Mesenteric fat pad (tissue), 1 donor: Measurements from ENCODE around the gene ATP2C2. TPM values are rescaled to one million over a fixed set of nuclear protein-coding genes. Genes with fewer than 3 reads are reported as not detected.
"Not testable (repeated sequence)": the region's sequence is repeated elsewhere in the genome, so short reads cannot be mapped to it uniquely, and the experiment has no call there.

ENCODE experiments used
- DNase-seq: peaks from one replicate; pipeline ENCODE4 v3.0.0-alpha.2; 2020; ENCODE audit warnings: low spot score
- long read RNA-seq: library from polyadenylated mRNA; unstranded; transcript quantifications from one replicate; pipeline ENCODE4 v2.0.0, GENCODE V29; 2020
- total RNA-seq: library from RNA; stranded (reverse); fragmentation: NEBNext Ultra II Directional; extraction: Animal tissue kit (Norgen Biotek cat#: 25700); gene quantifications from one replicate; pipeline ENCODE4 v1.2.1, GENCODE V29; 2021
- donor health status: DM: yes; HTN: yes; CAD: no.

The ATP2C2 gene, protein sequence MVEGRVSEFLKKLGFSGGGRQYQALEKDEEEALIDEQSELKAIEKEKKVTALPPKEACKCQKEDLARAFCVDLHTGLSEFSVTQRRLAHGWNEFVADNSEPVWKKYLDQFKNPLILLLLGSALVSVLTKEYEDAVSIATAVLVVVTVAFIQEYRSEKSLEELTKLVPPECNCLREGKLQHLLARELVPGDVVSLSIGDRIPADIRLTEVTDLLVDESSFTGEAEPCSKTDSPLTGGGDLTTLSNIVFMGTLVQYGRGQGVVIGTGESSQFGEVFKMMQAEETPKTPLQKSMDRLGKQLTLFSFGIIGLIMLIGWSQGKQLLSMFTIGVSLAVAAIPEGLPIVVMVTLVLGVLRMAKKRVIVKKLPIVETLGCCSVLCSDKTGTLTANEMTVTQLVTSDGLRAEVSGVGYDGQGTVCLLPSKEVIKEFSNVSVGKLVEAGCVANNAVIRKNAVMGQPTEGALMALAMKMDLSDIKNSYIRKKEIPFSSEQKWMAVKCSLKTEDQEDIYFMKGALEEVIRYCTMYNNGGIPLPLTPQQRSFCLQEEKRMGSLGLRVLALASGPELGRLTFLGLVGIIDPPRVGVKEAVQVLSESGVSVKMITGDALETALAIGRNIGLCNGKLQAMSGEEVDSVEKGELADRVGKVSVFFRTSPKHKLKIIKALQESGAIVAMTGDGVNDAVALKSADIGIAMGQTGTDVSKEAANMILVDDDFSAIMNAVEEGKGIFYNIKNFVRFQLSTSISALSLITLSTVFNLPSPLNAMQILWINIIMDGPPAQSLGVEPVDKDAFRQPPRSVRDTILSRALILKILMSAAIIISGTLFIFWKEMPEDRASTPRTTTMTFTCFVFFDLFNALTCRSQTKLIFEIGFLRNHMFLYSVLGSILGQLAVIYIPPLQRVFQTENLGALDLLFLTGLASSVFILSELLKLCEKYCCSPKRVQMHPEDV
- total RNA-seq: 0.67 TPM
- long read RNA-seq, partial matches to known transcripts: 0 of 3 reads
- long read RNA-seq, other reads (novel, unspliced or antisense): 3 of 3 reads

DNA sequence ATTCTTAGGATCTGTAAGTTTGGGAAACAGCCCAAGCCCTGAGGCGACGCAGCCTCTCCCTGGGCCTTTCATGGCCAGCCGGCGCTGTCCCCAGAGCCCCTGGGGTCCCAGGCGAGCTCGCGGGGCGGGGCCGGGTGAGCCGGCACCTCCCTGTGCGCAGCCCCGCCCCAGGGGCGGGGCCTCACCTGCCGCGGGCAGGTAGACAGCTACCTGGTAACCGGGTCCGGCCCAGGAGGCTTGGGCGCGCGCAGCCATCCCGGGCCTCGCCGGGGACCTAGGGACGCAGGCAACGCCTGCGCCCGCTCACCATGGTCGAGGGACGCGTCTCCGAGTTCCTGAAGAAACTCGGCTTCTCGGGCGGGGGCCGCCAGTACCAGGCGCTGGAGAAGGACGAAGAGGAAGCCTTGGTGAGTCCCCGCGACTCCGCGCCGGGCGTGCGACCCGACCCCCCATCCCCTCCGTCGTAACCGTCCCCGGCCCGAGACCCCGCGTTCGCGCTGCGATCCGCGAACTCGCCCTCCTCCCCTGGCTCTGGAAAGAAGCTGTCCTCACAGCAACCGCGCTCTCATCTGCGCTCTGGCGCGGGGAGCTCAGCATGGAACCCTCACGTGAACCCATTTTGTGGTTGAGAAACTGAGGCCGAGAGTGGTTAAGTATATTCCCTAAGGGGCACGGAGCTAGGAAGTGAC, at the start of gene ATP2C2:
Gene ATP2C2, plus strand, starts transcription at position 231 of the 689 bp plus-strand sequence. Its CDS starts 78 bp downstream, at position 309.
- no peak for DNase-seq

DNA sequence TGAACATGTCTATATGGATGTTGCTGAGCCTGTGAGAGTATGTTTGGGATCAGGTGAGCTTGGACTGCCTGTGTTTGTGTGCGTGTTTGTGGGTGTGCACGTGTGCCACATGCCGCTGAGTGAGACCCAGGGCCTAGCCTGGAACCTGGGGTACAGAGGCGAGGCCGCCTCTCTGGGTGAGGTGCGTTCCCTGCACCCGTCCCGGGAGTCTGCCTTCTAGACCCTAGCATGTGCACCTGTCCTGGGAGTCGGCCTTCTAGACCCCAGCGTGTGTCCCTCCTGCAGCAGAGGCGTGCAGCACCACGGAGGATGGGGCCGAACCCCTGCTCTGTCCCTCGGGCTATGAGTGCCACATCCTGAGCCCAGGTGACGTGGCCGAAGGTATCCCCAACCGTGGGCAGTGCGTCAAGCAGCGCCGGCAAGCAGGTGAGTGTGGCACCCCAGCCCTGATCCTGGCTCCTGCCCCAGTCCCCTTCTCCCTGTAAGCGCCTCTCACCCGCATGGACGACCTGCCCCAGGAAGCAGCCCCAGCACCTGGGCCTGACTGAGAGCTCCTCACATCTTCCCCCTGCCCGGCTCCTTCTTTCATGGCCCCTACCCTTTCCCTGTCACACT, 49.1 kb upstream of the ATP2C2 start:
- no peak for DNase-seq

DNA sequence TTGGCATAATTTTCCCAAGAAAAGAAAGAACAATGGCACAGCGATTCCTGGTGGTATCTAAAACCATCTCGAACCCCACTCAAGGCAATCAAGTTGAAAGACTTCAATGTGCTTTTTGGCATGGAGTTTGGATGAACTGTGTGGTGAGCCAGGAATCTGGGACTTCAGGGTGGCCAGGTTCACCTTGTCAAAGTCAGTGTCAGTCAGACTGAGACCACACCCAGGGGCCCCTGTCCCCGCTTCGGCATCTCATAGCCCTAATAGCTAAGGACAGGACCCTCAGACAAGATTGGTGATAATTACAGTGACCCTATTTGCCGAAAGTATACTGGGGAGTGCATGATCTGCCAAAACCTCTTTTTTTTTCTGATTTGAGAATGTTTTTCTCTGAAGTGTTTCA, 47.8 kb upstream of the ATP2C2 start:
- DNase-seq: no peak

- DNase-seq: no peak
Measured at GRCh38 chr16:84321932-84322331, 46.4 kb upstream of the ATP2C2 start.

GRCh38 chr16:84322749-84323148, 45.6 kb upstream of the ATP2C2 start:
- no peak for DNase-seq

DNA sequence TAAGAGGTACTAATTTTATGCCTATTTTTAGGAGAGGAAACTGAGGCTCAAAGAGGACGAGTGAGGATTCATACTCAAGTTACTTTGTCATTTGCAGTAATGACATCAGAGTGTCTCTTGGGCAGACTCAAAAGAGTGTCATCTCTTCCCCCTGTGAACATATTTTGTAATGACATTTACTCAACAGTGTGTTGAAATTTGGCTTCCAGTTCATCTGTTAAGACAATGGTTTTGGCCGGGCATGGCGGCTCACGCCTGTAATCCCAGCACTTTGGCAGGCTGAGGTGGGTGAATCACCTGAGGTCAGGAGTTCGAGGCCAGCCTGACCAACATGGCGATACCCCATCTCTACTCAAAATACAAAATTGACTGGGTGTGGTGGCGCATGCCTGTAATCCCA, 44.7 kb upstream of the ATP2C2 start:
- DNase-seq: no peak

DNA sequence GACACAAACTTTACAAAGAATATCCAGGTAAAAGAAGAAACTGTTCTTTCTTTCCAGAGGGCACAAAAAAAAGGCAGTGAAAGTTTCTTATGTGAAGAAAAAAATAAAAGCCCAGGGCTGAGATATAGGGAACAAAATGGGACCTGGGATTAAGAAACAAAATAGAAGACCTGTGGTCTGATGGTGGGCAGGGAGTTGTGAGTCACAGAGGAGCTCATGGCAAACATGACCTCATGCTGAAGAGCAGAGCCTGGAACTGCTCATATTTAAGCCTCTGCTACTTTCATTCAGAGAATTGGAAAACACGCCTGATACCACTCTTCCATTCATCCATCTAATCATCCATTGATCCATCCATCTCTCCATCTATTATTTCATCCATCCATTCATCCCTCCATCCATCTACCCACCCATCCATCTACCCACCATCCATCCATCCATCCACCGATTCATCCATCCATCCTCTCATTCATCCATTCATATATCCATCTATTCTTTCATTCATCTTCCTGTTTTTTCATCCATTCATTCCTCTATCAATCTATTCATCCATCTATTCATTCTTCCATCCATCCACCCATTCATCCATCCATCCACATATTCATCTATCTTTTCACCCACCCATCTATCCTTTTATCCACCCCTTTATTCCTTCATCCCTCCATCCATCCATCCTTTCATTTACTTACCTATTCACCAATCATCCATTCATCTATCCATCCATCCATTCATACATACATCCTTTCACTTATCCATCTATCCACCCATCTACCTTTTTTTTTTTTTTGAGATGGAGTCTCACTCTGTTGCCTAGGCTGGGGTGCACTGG, 43.7 kb upstream of the ATP2C2 start:
- no peak for DNase-seq

DNA sequence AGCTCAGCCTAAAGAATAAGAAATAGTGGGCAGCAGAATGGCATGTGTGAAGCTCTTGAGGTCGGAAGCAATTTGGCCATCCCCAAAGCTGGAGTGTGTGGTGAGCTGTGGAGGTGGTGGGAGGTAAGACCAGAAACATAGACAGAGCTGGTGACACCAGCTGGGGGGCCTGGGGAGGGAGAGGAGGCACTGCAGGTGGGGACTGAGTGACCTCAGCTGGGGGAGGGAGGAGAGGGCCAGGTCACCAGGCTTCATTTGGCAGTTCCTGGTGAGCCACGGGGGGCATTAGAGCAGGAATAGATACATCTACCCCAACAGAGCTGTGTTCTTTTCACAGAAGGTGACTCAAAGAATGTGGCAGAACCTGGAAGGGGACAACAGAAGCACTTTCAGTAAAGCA, 41.8 kb upstream of the ATP2C2 start:
- DNase-seq: no peak

- DNase-seq: no peak
Measured at GRCh38 chr16:84327926-84328505, 40.3 kb upstream of the ATP2C2 start.

GRCh38 chr16:84329016-84329415, 39.3 kb upstream of the ATP2C2 start:
- DNase-seq: no peak

GRCh38 chr16:84329843-84330684, 38.3 kb upstream of the ATP2C2 start:
- no peak for DNase-seq

GRCh38 chr16:84330685-84331050, 37.7 kb upstream of the ATP2C2 start:
- no peak for DNase-seq

DNA sequence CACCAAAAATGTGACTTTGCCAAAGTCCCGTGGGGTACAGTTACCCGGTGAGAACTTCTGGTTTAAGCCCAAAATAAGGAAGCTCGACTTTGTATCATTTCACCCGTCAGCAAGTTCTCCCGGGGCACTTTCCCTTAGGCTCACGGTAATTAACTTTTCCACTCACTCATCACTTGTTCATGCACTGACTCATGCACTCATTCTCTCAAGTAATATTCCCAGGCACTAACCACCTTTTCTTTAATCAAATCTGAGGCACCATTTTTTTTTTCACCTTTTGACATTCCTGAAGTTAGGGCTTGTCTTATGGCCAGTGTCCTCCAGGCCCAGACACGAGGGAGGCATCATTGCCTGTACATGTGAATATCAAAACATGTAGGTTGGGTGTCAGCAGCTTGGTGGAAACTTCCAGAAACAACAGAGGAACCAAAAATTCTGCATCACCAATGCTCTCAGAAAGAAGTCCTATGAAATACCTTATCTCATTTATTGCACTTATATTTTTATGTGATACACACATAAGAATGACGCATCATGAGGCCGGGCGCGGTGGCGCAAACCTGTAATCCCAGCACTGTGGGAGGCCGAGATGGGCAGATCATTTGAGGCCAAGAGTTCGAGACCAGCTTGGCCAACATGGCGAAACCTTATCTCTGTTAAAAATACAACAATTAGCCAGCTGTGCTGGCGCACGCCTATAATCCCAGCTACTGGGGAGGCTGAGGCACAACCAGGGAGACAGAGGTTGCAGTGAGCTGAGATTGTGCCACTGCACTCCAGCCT, 36.1 kb upstream of the ATP2C2 start:
- DNase-seq: no peak

DNA sequence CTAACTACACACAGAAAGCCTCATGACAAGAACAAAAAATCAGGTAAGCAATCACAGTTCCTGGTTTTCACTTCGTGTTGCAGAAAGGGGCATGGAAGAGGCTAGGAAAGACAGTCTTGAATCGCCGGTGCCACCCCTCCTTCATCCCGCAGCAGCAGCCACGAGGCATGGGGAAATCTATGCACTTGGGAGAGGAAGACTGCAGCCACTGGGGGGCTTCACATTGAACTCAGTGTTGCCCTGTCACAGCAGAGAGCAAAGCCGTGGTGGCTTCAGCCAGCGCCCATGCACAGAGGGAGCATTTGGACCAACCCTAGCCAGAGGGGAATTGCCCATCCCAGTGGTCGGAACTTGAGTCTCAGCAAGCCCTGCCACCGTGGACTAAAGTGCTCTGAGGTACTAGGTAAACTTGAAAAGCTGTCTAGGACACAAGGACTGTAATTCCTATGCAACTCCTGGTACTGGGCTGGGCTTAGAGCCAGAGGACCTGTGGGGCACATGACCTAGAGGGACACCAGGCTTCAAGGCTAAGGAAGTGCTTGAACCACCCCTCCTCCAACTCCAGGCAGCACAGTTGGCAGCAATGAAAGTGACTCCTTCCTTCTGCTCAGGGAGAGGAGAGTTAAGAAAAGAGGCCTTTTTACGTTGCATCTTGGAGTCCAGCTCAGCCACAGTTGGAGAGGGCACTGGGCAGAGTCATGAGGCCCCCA, 35.2 kb upstream of the ATP2C2 start:
- DNase-seq: no peak

- DNase-seq: no peak
Measured at GRCh38 chr16:84334058-84334457, 34.3 kb upstream of the ATP2C2 start.

DNA sequence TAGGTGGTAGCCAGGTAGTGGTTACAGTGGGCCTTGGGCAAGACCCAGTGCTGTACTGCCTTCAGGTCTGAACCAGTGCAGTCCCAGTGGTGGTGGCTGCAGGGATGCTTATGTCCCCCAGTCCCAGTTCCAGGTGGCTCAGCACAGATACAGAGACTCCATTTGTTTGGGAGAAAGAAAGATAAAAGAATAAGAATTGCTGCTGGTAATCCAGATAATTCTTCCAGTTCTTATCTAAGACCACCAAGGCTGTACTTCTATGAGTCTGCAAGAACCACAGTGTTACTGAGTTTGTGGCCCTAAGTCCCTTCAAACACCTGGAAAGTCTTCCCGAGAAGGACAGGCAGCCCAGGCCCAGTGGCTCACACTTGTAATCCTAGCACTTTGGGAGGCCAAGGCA, 33.9 kb upstream of the ATP2C2 start:
- DNase-seq: no peak

- not testable (repeated sequence) for DNase-seq
Measured at GRCh38 chr16:84337236-84337635, 31.1 kb upstream of the ATP2C2 start.
